SIG-M5 (cell line): Measurements from ENCODE around the gene ATF2.

ENCODE experiments used
- DNase-seq: peaks from one replicate; lab custom pipeline; 2025; lab: John Stamatoyannopoulos, UW

ATF2 gene, protein sequence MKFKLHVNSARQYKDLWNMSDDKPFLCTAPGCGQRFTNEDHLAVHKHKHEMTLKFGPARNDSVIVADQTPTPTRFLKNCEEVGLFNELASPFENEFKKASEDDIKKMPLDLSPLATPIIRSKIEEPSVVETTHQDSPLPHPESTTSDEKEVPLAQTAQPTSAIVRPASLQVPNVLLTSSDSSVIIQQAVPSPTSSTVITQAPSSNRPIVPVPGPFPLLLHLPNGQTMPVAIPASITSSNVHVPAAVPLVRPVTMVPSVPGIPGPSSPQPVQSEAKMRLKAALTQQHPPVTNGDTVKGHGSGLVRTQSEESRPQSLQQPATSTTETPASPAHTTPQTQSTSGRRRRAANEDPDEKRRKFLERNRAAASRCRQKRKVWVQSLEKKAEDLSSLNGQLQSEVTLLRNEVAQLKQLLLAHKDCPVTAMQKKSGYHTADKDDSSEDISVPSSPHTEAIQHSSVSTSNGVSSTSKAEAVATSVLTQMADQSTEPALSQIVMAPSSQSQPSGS

GRCh38 chr2:175167792-175168563 lies at the start of gene ATF2:
Gene ATF2 (minus strand): TSS chr2:175168203. CDS start chr2:175136443, 31,760 bp downstream.
- DNase-seq, result peak; percentile 98

GRCh38 chr2:175207741-175208438 lies 39.9 kb upstream of the ATF2 start:
- DNase-seq, result no peak

GRCh38 chr2:175206866-175207265 lies 38.9 kb upstream of the ATF2 start:
- DNase-seq, result no peak

GRCh38 chr2:175205523-175205922 lies 37.5 kb upstream of the ATF2 start:
- DNase-seq, result no peak

- DNase-seq, result no peak
These were observed 35.9 kb upstream of the ATF2 start for GRCh38 chr2:175203621-175204496.

DNA sequence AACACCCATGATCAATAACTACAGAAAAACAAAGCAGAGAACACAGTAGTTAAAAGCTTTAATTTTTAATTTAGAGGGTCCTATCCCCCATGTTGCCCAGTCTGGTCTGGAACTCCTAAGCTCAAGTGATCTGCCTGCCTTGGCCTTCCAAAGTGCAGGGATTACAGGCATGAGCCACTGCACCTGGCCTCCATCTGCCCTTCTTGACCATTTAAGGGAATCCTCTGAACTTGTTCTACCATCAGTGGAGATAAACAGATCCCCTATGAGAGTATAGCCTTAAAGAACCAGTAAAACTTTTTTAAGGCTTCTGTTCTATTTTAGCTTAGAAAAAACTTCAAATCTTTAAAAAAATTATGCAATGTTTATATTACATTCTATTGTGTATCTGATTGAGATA lies 27.0 kb upstream of the ATF2 start:
- no peak for DNase-seq

DNA sequence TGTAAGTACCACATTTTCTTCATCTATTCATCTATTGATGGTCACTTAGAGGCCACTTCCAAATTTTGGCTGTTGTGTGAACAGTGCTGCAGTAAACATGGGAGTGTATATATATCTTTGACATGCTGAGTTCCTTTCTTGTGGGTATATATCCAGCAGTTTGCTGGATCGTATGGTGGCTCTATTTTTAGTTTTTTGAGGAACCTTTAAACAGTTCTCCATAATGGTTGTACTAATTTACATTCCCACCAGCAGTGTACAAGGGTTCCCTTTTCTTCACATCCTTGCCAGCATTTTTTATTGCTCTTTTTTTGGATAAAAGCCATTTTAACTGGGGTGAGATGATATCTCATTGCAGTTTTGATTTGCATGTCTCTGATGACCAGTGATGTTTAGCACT lies 20.8 kb upstream of the ATF2 start:
- no peak for DNase-seq

DNA sequence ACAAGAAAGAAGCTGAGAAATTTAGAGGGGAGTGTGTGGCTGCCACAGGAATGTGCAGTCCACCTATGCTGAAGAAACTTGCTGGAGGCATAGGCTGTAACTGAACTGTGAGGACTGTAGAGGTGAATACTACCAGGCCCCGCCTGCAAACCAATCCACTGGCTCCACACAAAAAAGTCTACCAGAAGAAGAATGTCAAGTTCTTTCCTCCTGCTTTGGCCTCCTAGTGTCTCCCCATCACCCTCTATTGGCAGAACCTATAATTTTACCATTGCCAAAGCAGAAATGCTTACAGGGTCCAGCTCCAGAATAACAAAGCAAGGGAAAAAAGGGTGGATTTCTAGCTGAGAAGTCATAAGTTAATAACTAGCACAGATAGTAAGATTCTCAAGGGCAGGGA lies 19.4 kb upstream of the ATF2 start:
- no peak for DNase-seq

DNA sequence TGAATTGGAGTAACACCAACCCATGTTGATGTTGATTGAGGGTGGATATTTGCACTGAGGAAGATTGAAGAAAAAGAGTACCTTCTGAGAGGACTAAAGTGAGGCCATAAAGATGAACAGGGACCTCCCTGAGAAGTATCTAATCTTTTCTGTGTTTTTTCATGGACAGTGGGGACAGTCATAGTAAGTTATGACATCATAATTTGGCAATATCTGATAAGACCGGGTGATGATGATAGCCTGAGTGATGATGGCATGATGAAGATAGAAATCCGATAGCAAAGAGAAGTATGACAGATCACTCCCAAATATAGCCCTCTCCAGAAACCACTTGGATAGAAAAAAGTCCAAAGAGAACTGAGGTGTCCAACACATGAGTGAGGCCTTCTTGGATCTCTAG lies 15.7 kb upstream of the ATF2 start:
- no peak for DNase-seq

- no peak for DNase-seq
These were observed 13.9 kb upstream of the ATF2 start for GRCh38 chr2:175181877-175182308.

- DNase-seq, result peak; percentile 82
These were observed 13.3 kb upstream of the ATF2 start, which contains the start of gene ATP5MC3 for GRCh38 chr2:175181104-175181876. Gene ATP5MC3 (minus strand): TSS chr2:175181710. CDS start chr2:175181393, 317 bp downstream.

DNA sequence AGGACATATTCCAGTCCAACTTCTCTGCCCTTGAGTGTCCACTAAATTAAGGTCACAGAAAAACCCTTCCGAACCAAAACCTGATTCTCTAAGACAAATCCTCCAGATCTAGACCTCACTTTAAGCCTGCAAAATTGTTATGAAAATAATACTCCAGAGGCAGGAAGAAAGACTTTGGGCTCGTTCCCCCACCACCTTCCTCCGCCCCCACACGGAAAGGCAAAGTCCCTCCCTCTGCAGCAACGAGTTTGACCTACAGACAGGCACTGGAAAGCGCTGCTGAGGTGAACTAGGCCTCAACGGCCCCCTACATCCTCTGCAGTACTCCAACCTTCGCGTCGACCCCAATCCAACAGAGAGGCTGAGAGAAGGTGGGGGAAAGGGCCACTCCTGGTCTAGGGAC lies 12.7 kb upstream of the ATF2 start:
- no peak for DNase-seq

GRCh38 chr2:175176624-175177023 lies 8.6 kb upstream of the ATF2 start:
- no peak for DNase-seq

GRCh38 chr2:175175896-175176295 lies 7.9 kb upstream of the ATF2 start:
- no peak for DNase-seq

DNA sequence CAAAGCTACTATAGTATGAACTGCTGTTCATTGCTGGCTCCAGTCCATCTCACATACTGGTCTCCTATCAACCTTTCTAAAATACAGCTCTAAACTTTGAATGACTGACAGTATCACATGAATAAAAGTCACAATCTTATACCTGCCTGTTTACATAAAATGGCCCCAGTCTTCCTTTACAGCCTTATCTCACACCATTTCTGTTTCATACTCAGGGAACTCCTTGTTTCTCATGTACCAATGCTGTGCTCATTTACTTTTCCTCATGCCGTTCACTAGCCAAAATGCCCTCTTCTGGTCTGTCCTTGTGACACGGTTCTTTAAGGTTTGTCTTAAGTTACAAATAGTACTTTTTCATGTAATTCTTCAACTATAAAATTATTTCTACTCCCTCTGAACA lies 7.3 kb upstream of the ATF2 start:
- DNase-seq, result no peak

- no peak for DNase-seq
These were observed 2.8 kb upstream of the ATF2 start for GRCh38 chr2:175170659-175171304.

DNA sequence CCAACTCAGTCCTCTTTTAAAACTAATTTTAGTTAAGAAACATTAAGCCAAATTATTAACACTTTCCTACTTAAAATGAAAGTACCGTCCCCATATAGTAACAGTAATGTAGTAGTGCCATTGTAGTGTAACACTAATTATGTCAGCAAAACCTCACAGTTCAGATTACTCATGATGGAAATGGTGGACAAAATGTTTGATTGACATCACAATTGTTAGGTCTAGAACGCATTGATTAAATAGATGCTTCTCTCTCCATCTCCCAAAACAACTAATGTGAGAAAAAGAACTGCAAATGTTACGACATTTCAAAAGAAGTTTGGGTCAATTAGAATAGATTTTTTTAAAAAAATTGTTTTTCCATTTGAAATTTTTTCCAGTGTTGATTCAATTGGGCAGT lies 1.2 kb upstream of the ATF2 start:
- DNase-seq, result no peak

- DNase-seq, result no peak
These were observed 552 bp upstream of the ATF2 start for GRCh38 chr2:175168564-175168945.

GRCh38 chr2:175167076-175167791 lies 769 bp downstream of the ATF2 start:
- DNase-seq, result no peak
